NCI-H2227 (cell line): ENCODE data around the gene PGP.

ENCODE experiments used
- DNase-seq: peaks from one replicate; lab custom pipeline; 2025; ENCODE audit not compliant: unreplicated experiment; lab: John Stamatoyannopoulos, UW

Gene PGP

GRCh38 chr16:2166263-2167067 lies 48.2 kb downstream of the PGP start:
- no peak for DNase-seq

GRCh38 chr16:2165861-2166260 lies 48.8 kb downstream of the PGP start:
- DNase-seq: no peak

- no peak for DNase-seq
Measured at GRCh38 chr16:2163211-2163881, 51.3 kb downstream of the PGP start.

DNA sequence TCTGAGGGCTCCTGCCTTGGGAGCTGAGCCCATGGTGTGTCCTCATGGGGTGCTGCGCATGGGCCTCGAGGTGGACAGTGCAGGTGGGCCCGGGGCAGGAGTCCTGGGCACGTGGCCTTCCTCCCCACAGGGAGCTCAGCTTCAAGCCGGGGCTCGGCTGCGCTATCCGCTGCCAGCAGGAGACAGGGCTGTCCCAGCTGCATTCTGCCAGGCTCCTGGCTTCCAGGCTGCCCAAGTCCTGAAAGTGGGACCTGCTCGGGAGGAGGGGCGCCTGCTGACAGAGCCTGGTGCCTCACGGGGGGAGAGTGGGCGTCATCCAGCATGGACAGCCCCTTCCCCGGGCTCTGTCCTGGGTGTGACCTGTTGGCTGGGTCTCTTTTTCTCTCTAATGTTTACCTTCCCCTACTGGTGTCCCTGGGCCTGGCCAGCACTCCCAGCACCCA lies 51.9 kb downstream of the PGP start:
- no peak for DNase-seq

DNA sequence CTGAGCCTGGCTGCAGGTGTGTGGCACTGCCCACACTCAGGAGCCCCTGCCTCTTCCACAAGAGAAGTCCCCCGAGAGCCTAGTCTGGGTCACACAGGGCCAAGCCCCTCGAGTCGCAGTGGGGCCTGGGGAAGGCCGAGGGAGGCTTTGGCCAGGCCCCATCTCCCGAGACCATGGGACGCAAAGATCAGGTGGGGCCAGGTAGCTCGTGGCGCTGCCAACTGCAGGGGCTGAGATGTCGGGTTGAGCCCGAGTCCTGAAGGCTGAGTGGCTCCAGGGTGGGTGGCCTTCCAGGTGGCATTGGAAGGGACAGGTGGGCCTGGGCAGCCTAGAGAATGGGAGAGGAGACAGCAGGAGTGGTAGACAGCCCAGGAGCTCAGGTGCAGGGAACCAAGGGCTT lies 52.7 kb downstream of the PGP start:
- DNase-seq: no peak
